SU-DHL-6 (cell line): ENCODE measurements around the gene TNPO2.

Experiments used
- H2AFZ ChIP-seq: fragments of 200-600 bp; sonication (generic); 2 replicates; pipeline ENCODE4 v1.6.1; 2014; ENCODE audit warnings: low read depth, mild to moderate bottlenecking, moderate library complexity, mixed read lengths, antibody characterized with exemption, low read length; ENCODE audit not compliant: severe bottlenecking
- H3F3A ChIP-seq: fragments of 200-600 bp; shearing (Covaris generic); 2 replicates; pipeline ENCODE4 v1.6.0; 2016; ENCODE audit warnings: antibody characterized with exemption, mild to moderate bottlenecking; ENCODE audit not compliant: insufficient read depth
- H3K27ac ChIP-seq: fragments of 200-600 bp; sonication (generic); 2 replicates; pipeline ENCODE4 v1.5.1; 2016; ENCODE audit warnings: low read depth, mild to moderate bottlenecking, low read length, moderate library complexity, mixed read lengths
- H3K27me3 ChIP-seq: fragments of 200-600 bp; sonication (generic), shearing (Covaris generic); 2 replicates; pipeline ENCODE4 v1.6.0; 2014; ENCODE audit warnings: mild to moderate bottlenecking, low read length
- H3K36me3 ChIP-seq: fragments of 200-600 bp; sonication (generic); 2 replicates; pipeline ENCODE4 v1.6.1; 2014; ENCODE audit warnings: mild to moderate bottlenecking, low read length, mixed read lengths
- H3K4me2 ChIP-seq: fragments of 300-600, 200-600 bp; shearing (Covaris generic), sonication (generic); 2 replicates; pipeline ENCODE4 v1.6.0; 2014; ENCODE audit warnings: low read length, low read depth, mild to moderate bottlenecking; ENCODE audit not compliant: poor library complexity, severe bottlenecking
- H3K4me3 ChIP-seq: fragments of 200-600 bp; sonication (generic); 2 replicates; pipeline ENCODE4 v1.5.1; 2014; ENCODE audit warnings: antibody characterized with exemption, low read length, mild to moderate bottlenecking, mixed read lengths; ENCODE audit not compliant: insufficient read depth, poor library complexity, severe bottlenecking
- H3K79me2 ChIP-seq: fragments of 200-600 bp; sonication (generic); 2 replicates; pipeline ENCODE4 v1.6.1; 2014; ENCODE audit warnings: mild to moderate bottlenecking, low read length, moderate library complexity; ENCODE audit not compliant: insufficient read depth
- H3K9ac ChIP-seq: fragments of 200-600 bp; sonication (generic); 2 replicates; pipeline ENCODE4 v1.7.0; 2014; ENCODE audit warnings: mild to moderate bottlenecking, low read length
- H3K9me2 ChIP-seq: fragments of 200-600 bp; sonication (generic); replicated peaks from 2 replicates; pipeline ENCODE4 v1.6.1; 2014; ENCODE audit warnings: low read length; ENCODE audit not compliant: insufficient read depth
- H3K9me3 ChIP-seq: fragments of 200-600 bp; sonication (generic); 2 replicates; pipeline ENCODE4 v1.6.1; 2014; ENCODE audit warnings: low read length, mixed read lengths; ENCODE audit not compliant: insufficient read depth
- H4K20me1 ChIP-seq: fragments of 200-600 bp; sonication (generic); 2 replicates; pipeline ENCODE4 v1.6.1; 2014; ENCODE audit warnings: low read depth, mild to moderate bottlenecking, antibody characterized with exemption, low read length, moderate library complexity, mixed read lengths
- CTCF ChIP-seq: fragments of 200-600 bp; sonication (generic); IDR thresholded peaks from one replicate; pipeline ENCODE4 v1.5.1; 2017; ENCODE audit warnings: antibody characterized with exemption, mild to moderate bottlenecking, low read length, moderate library complexity; ENCODE audit not compliant: insufficient read depth, poor library complexity, severe bottlenecking
- EZH2phosphoT487 ChIP-seq: fragments of 200-600 bp; sonication (generic), shearing (Covaris generic); conservative IDR thresholded peaks from 2 replicates; pipeline ENCODE4 v1.6.1; 2018; ENCODE audit warnings: mild to moderate bottlenecking, antibody characterized with exemption, low read length, moderate library complexity, mixed read lengths

Gene TNPO2

GRCh38 chr19:12749938-12750521 is 26.3 kb upstream of the TNPO2 start:
- Histone ChIP-seq H3K36me3 (0 out of 2 replicates have a peak, but pooled peaks cover 3% of the 10 kb centered on the region), H3K9ac (no peak overlapping the region), H3K27ac (no peak overlapping the region), H3K4me3 (no peak overlapping the region), H3K9me3 (no peaks in the 10 kb centered on the region; the same call in 1 of the 2 replicates), H4K20me1 (no peaks in the 10 kb centered on the region), H3K9me2 (no peaks in the 10 kb centered on the region), H3K4me2 (no peak overlapping the region), H3F3A (no peaks in the 10 kb centered on the region), H2AFZ (no peak overlapping the region), H3K79me2 (no peaks in the 10 kb centered on the region), H3K27me3 (no peaks in the 10 kb centered on the region)
- TF ChIP-seq EZH2phosphoT487 = no peak
- TF ChIP-seq CTCF = no peak

- Histone ChIP-seq H3K4me2 (no peak overlapping the region), H2AFZ (no peak overlapping the region), H3K27ac (no peak overlapping the region), H4K20me1 (no peaks in the 10 kb centered on the region), H3K9ac (no peak overlapping the region), H3F3A (no peaks in the 10 kb centered on the region), H3K27me3 (no peaks in the 10 kb centered on the region), H3K9me3 (no peaks in the 10 kb centered on the region; the same call in 1 of the 2 replicates), H3K79me2 (no peaks in the 10 kb centered on the region), H3K4me3 (no peak overlapping the region), H3K36me3 (0 out of 2 replicates have a peak, but pooled peaks cover 3% of the 10 kb centered on the region), H3K9me2 (no peaks in the 10 kb centered on the region)
- TF ChIP-seq CTCF = no peak
- TF ChIP-seq EZH2phosphoT487 = no peak
These were observed 24.8 kb upstream of the TNPO2 start for GRCh38 chr19:12748489-12748888.

- Histone ChIP-seq H3K27ac (no peak overlapping the region), H3K79me2 (no peaks in the 10 kb centered on the region), H2AFZ (no peak overlapping the region), H3K9me3 (no peaks in the 10 kb centered on the region; the same call in 1 of the 2 replicates), H3F3A (no peaks in the 10 kb centered on the region), H3K27me3 (no peaks in the 10 kb centered on the region), H3K9me2 (no peaks in the 10 kb centered on the region), H4K20me1 (no peaks in the 10 kb centered on the region), H3K36me3 (0 out of 2 replicates have a peak, but pooled peaks cover 3% of the 10 kb centered on the region), H3K4me2 (no peak overlapping the region), H3K9ac (no peak overlapping the region), H3K4me3 (no peak overlapping the region)
- TF ChIP-seq EZH2phosphoT487 (no peak), CTCF (no peak)
These were observed 21.6 kb upstream of the TNPO2 start for GRCh38 chr19:12745166-12745897.
